H1 (cell line): ENCODE measurements around the gene ACAD11.

Experiments
- CEBPB ChIP-seq: IDR thresholded peaks from 2 replicates; pipeline ENCODE4 v1.6.1; 2012; ENCODE audit warnings: low read depth, low read length
- CHD2 ChIP-seq: IDR thresholded peaks from 2 replicates; pipeline ENCODE4 v1.6.1; 2012; ENCODE audit warnings: low read length, improper control_type of control experiment
- EZH2 ChIP-seq: fragments of 200-600 bp; sonication (generic); IDR thresholded peaks from 2 replicates; pipeline ENCODE4 v1.7.1; 2012; ENCODE audit warnings: low read depth, mild to moderate bottlenecking, moderate library complexity, low read length, inconsistent platforms; ENCODE audit not compliant: severe bottlenecking
- RAD21 ChIP-seq, 2 experiments: IDR thresholded peaks in 1 of 2; conservative IDR thresholded peaks in 1 of 2; 2 replicates each; pipeline ENCODE4 v1.6.1; 2011; ENCODE audit warnings: low read depth in 2 of 2, low read length in 2 of 2, improper control_type of control experiment in 1 of 2, inconsistent platforms in 1 of 2, mild to moderate bottlenecking in 1 of 2, moderate library complexity in 1 of 2
- TAF1 ChIP-seq: IDR thresholded peaks from 2 replicates; pipeline ENCODE4 v1.6.1; 2011; ENCODE audit warnings: mild to moderate bottlenecking, low read depth, low read length
- YY1 ChIP-seq: IDR thresholded peaks from 2 replicates; pipeline ENCODE4 v1.6.1; 2011; ENCODE audit warnings: low read depth, mild to moderate bottlenecking, low read length
- TF ChIP-seq, protein P1 (sequence below), 3 experiments: IDR thresholded peaks; 1 replicate in 2 of 3; 2 replicates in 1 of 3; pipeline versions ENCODE4 v1.5.1 to v1.6.1; 2011; ENCODE audit warnings: low read length in 3 of 3, mild to moderate bottlenecking in 3 of 3, inconsistent platforms in 2 of 3, low read depth in 1 of 3, moderate library complexity in 1 of 3; ENCODE audit not compliant: insufficient read depth in 1 of 3; ENCODE audit errors: control extremely low read depth in 1 of 3
- TF ChIP-seq, protein P2 (sequence below): IDR thresholded peaks from 2 replicates; pipeline ENCODE4 v1.6.1; 2012; ENCODE audit warnings: inconsistent platforms
- TF ChIP-seq, protein P3 (sequence below): IDR thresholded peaks from 2 replicates; pipeline ENCODE4 v1.6.1; 2012; ENCODE audit warnings: low read length, inconsistent platforms

DNA sequence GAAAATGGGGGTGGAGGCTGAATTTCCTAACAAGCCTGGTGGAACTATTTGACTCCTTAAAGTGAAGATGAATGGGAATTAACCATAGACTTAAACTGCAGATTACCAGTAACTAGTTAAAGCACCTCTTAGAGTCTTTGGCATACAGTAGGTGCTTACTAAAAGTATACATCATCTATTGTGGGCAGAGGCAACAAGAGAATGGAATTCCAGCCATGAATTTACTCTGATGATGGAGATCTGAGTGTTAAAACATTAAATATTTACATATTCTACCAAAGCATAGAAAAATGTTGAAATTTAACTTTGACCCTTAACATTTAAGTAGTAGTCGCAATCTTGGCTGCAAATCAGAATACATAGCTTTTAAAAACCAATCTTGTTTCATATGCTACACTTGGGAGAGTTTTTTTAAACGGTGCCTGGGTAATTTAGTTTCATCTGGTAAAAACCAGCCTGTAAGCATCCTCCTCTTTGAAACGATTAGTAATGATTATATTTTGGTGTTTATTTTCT is 5.7 kb upstream of the ACAD11 start:
- TF ChIP-seq, protein P1, sequence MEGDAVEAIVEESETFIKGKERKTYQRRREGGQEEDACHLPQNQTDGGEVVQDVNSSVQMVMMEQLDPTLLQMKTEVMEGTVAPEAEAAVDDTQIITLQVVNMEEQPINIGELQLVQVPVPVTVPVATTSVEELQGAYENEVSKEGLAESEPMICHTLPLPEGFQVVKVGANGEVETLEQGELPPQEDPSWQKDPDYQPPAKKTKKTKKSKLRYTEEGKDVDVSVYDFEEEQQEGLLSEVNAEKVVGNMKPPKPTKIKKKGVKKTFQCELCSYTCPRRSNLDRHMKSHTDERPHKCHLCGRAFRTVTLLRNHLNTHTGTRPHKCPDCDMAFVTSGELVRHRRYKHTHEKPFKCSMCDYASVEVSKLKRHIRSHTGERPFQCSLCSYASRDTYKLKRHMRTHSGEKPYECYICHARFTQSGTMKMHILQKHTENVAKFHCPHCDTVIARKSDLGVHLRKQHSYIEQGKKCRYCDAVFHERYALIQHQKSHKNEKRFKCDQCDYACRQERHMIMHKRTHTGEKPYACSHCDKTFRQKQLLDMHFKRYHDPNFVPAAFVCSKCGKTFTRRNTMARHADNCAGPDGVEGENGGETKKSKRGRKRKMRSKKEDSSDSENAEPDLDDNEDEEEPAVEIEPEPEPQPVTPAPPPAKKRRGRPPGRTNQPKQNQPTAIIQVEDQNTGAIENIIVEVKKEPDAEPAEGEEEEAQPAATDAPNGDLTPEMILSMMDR (IDR thresholded peaks at IDR 0.05; ENCODE audit: control extremely low read depth in 1 of 3, insufficient read depth in 1 of 3, low read depth in 1 of 3, low read length in 3 of 3) = no peak
- TF ChIP-seq, protein P2, sequence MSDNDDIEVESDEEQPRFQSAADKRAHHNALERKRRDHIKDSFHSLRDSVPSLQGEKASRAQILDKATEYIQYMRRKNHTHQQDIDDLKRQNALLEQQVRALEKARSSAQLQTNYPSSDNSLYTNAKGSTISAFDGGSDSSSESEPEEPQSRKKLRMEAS = no peak
- no peak for TF ChIP-seq CHD2
- no peak for TF ChIP-seq RAD21 (IDR thresholded peaks at IDR 0.05 in 1 of 2, conservative IDR thresholded peaks at IDR 0.05 in 1 of 2; ENCODE audit: low read depth in 2 of 2, low read length in 2 of 2)
- TF ChIP-seq YY1 = no peak
- TF ChIP-seq, protein P3, sequence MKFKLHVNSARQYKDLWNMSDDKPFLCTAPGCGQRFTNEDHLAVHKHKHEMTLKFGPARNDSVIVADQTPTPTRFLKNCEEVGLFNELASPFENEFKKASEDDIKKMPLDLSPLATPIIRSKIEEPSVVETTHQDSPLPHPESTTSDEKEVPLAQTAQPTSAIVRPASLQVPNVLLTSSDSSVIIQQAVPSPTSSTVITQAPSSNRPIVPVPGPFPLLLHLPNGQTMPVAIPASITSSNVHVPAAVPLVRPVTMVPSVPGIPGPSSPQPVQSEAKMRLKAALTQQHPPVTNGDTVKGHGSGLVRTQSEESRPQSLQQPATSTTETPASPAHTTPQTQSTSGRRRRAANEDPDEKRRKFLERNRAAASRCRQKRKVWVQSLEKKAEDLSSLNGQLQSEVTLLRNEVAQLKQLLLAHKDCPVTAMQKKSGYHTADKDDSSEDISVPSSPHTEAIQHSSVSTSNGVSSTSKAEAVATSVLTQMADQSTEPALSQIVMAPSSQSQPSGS = no peak
- TF ChIP-seq EZH2 = no peak
- no peak for TF ChIP-seq CEBPB
- no peak for TF ChIP-seq TAF1
